Measurements from ENCODE around the gene HAVCR2. TPM values are rescaled to one million over a fixed set of nuclear protein-coding genes. Genes with fewer than 3 reads are reported as not detected.
A peak's percentile ranks its signal among the peaks of the same experiment; 100 is the strongest.

The HAVCR2 gene
- total RNA-seq, 3 donors from 2014 or later, result 10.8 to 26.6 (median 13.3) TPM

DNA sequence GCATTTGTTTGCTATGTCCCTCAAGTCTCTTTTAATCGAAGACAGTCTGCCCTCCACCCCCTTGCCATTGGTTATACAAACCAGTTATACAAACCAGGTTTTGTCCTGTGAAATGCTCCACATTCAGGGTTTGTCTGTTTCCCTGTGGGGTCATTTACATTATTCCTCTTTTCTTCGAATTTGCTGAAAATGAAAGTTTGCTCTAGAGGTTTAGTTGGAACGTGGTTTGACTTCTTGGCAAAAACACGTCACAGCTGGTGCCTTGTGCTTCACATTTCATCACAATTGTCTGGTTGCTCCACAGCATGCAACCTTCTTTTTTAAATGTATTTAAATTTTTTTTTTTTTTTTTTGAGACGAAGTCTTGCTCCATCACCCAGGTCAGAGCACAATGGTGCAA, 4.2 kb upstream of the HAVCR2 start:
- no peaks in the 10 kb centered on the region for H3K36me3 ChIP-seq
- no peaks in the 10 kb centered on the region for H3K9me3 ChIP-seq
- intact Hi-C loops (cut with DNase I; ENCODE audit: low total_unique reads), result no loop called here
- H3K4me3 ChIP-seq, result no peak overlapping the region
- TF ChIP-seq, protein P1, sequence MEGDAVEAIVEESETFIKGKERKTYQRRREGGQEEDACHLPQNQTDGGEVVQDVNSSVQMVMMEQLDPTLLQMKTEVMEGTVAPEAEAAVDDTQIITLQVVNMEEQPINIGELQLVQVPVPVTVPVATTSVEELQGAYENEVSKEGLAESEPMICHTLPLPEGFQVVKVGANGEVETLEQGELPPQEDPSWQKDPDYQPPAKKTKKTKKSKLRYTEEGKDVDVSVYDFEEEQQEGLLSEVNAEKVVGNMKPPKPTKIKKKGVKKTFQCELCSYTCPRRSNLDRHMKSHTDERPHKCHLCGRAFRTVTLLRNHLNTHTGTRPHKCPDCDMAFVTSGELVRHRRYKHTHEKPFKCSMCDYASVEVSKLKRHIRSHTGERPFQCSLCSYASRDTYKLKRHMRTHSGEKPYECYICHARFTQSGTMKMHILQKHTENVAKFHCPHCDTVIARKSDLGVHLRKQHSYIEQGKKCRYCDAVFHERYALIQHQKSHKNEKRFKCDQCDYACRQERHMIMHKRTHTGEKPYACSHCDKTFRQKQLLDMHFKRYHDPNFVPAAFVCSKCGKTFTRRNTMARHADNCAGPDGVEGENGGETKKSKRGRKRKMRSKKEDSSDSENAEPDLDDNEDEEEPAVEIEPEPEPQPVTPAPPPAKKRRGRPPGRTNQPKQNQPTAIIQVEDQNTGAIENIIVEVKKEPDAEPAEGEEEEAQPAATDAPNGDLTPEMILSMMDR (IDR thresholded peaks at IDR 0.05), result no peak
- no peak for TF ChIP-seq POLR2A (IDR thresholded peaks at IDR 0.05)
- TF ChIP-seq POLR2AphosphoS5 (IDR thresholded peaks at IDR 0.05), result no peak
- no peaks in the 10 kb centered on the region for H3K27me3 ChIP-seq
- DNase-seq (ENCODE audit: low spot score in 2 of 2), result no peak
- no peak overlapping the region for H3K27ac ChIP-seq
- H3K4me1 ChIP-seq, result no peaks in the 10 kb centered on the region

DNA sequence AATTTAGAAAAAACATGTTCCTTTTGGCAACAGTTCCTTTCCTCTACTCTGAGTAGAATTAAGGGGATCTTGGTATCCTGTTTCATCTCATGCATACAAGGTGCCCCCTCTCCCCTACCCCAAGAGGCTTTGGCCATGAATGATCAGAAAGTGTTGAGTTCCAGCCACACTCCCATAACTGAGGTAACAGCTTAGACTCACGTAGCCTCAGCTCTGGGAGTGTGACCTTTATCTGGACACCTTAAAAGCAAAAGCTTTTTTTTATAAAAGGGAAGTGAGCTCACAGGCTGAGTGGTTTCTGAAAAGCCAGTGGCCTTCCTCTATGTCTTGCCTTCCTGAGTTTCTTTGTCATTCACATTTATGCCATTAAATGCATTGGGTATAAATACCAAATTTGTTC, 900 bp upstream of the HAVCR2 start:
- Histone ChIP-seq H3K4me3 (no peak overlapping the region), H3K36me3 (no peaks in the 10 kb centered on the region), H3K27ac (no peak overlapping the region), H3K4me1 (no peaks in the 10 kb centered on the region), H3K27me3 (no peaks in the 10 kb centered on the region), H3K9me3 (no peaks in the 10 kb centered on the region)
- intact Hi-C loops (cut with DNase I; ENCODE audit: low total_unique reads), result no loop called here
- no peak for DNase-seq (ENCODE audit: low spot score in 2 of 2)
- TF ChIP-seq POLR2AphosphoS5 (IDR thresholded peaks at IDR 0.05) (no peak), POLR2A (IDR thresholded peaks at IDR 0.05) (no peak)
- TF ChIP-seq, protein P1 (IDR thresholded peaks at IDR 0.05), result no peak

DNA sequence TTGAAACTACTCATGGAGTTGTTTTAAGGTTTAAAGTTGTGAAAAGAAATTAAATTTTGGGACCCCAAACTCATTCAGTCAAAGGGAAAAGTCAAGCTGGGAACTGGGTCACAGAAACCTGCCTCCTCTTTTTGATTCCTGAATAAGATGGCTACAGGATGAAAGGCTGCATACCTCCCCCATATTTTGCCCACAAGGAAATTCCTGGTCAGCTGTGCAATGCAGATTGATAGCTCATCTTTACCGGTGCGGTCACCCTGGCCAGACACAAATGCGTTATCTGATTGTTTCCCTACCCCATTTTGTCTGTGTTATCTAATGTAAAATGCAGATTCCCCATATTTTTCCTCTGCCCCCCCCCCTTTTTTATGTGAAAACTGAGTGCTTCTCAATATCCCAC, 1.3 kb downstream of the HAVCR2 start:
- no peak overlapping the region for H3K27ac ChIP-seq

DNA sequence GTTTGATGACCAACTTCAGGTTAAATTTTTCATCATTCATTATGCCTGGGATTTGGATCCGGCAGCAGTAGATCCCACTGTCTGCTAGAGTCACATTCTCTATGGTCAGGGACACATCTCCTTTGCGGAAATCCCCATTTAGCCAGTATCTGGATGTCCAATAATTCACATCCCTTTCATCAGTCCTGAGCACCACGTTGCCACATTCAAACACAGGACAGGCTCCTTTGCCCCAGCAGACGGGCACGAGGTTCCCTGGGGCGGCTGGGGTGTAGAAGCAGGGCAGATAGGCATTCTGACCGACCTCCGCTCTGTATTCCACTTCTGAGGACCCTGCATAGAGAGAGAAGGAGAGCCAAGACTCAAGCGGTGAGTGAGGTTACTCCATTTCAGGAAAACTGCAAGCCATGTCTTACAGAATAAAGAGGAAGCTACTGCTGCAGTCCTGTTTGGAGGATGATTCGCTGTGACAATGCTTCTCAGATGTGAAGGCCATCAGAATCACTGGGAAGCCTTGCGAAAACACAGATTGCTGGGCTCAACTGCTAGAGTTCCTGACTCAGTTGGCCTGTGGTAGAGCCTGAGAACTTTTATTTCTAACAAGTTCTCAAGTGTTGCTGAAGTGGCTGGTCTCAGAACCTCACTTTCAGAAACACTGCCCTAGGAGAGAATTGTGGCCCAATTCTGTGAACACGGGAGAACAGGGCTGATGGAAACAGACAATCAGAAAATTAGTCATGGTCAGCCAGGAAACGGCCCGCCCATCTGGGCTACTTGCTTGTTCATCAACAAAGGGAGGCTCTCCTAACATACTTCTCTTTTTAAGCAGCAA, 2.0 kb downstream of the HAVCR2 start:
- intact Hi-C loops (cut with DNase I; ENCODE audit: low total_unique reads), result no loop called here
- Histone ChIP-seq H3K27ac (no peak overlapping the region), H3K9me3 (no peaks in the 10 kb centered on the region), H3K4me3 (peak overlapping the region in 1 of 3 donors; percentile 9), H3K4me1 (no peaks in the 10 kb centered on the region), H3K36me3 (no peaks in the 10 kb centered on the region), H3K27me3 (no peaks in the 10 kb centered on the region)
- TF ChIP-seq POLR2A (IDR thresholded peaks at IDR 0.05) (no peak), POLR2AphosphoS5 (IDR thresholded peaks at IDR 0.05) (no peak)
- TF ChIP-seq, protein P1 (IDR thresholded peaks at IDR 0.05), result no peak
- no peak for DNase-seq (ENCODE audit: low spot score in 2 of 2)

More for the DNA sequence above, 1.3 kb downstream of the HAVCR2 start:
- TF ChIP-seq POLR2AphosphoS5 (IDR thresholded peaks at IDR 0.05) (no peak), POLR2A (IDR thresholded peaks at IDR 0.05) (no peak)
- TF ChIP-seq, protein P1 (IDR thresholded peaks at IDR 0.05), result no peak
- intact Hi-C loops (cut with DNase I; ENCODE audit: low total_unique reads), result no loop called here
- Histone ChIP-seq H3K4me1 (no peaks in the 10 kb centered on the region), H3K36me3 (no peaks in the 10 kb centered on the region), H3K4me3 (peak overlapping the region in 1 of 3 donors; percentile 31), H3K27me3 (no peaks in the 10 kb centered on the region), H3K9me3 (no peaks in the 10 kb centered on the region)
- no peak for DNase-seq (ENCODE audit: low spot score in 2 of 2)

DNA sequence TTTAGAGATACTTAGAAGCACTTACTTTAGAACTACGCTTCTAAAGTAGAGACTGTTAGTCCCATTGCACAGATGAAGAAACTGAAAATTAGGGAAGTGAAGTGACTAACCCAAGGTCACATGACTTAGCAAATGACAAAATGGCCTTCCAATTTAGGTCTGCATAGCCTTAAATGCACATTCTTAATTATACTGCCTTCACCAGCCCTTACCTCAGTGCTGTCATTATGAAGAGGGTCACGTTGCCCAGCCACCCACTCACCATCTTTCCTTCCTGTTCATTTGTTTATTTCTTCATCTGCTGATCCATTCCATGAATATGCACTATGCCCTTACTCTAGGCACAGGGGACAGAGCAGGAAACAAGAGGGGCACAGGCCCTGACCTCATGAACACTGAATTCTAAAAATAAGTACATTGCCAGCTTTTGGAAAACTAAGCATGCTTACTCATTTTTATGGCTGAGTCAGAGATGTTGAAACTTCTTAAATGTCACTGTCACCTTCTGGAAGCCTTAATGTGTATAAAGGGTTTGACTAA, 8.6 kb downstream of the HAVCR2 start:
- H3K4me3 ChIP-seq, result no peak overlapping the region
- no peak overlapping the region for H3K27ac ChIP-seq
- no peaks in the 10 kb centered on the region for H3K36me3 ChIP-seq
- no peak for DNase-seq (ENCODE audit: low spot score in 2 of 2)
- no peaks in the 10 kb centered on the region for H3K27me3 ChIP-seq
- no peak for TF ChIP-seq POLR2A (IDR thresholded peaks at IDR 0.05)
- no peak for TF ChIP-seq POLR2AphosphoS5 (IDR thresholded peaks at IDR 0.05)
- TF ChIP-seq, protein P1 (IDR thresholded peaks at IDR 0.05), result no peak
- intact Hi-C loops (cut with DNase I; ENCODE audit: low total_unique reads), result no loop called here
- no peaks in the 10 kb centered on the region for H3K9me3 ChIP-seq
- H3K4me1 ChIP-seq, result no peaks in the 10 kb centered on the region
